B cell (primary cell): Measurements from ENCODE around the gene CDYL.

Source experiments
- CTCF ChIP-seq: fragments of 200-600 bp; IDR thresholded peaks from one replicate; pipeline ENCODE4 v1.8.0; 2022; ENCODE audit warnings: antibody characterized with exemption, mild to moderate bottlenecking
- EZH2 ChIP-seq: IDR thresholded peaks from 2 replicates; pipeline ENCODE4 v1.6.1; 2012; ENCODE audit warnings: borderline replicate concordance, low read depth, mild to moderate bottlenecking, moderate library complexity, low read length; ENCODE audit not compliant: insufficient read depth, poor library complexity, severe bottlenecking

GRCh38 chr6:4888841-4889240, 112.6 kb downstream of the CDYL start:
- TF ChIP-seq CTCF, result no peak
- TF ChIP-seq EZH2, result no peak
